Measurements from ENCODE around the gene LAMA3. TPM values are rescaled to one million over a fixed set of nuclear protein-coding genes. Genes with fewer than 3 reads are reported as not detected.

The LAMA3 gene
- total and polyA plus RNA-seq, 8 donors: 4.3 to 182 (median 26.6) TPM

DNA sequence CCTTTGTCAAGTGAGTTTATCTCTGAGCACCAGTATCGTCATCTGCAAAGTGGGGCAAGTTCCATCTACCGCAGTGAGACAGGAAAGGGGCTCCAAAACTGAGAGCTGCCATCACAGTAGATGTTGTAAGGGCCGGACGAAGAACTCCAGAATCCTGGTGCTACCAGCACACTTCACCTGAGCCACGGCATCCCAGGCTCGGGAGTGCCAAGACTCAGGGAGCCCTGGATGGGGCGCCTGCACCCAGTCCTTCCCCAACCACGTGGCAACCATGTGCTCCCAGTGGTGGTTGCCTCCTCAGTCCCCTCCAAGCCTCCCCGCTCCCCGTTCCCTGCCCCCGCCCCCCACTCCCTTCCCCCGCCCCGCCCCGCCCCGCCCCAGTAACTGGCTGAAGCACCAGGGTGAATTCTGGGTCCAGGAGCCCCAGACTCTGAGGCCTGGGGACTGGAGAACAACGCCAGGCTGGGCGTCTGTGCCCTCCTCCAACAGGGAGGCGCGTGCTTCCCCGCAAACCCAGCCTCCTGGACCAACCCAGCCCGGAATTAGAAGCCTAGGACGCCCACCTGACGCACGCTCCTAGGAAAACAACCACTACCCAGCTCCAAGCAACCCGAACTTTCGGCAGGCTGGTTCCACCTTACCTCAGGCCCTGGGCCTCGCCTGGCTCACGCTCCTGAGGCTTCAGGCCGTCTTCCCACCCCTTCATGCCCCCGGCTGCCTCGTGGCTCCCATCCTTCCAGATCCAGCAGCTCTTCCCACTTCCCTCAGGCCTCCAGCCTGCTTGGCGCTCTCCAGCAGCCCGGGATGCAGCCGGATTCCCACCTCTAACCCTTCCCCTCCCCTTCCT lies 67.6 kb downstream of the LAMA3 start:
- peaks cover 0 to 9% (median 7%) of the 10 kb centered on the region in 4 donors for H3K36me3 ChIP-seq
- intact Hi-C loops (cut with DNase I; ENCODE audit: low total_unique reads): no loop called here
- H3K9me3 ChIP-seq: no peaks in the 10 kb centered on the region
- DNase-seq: no peak
- H3K27ac ChIP-seq: no peak overlapping the region
- 88 to 91% (median 90%) methylated on average over 23 to 34 of the region's 34 CpGs for WGBS, 5 donors
- TF ChIP-seq, protein P1, sequence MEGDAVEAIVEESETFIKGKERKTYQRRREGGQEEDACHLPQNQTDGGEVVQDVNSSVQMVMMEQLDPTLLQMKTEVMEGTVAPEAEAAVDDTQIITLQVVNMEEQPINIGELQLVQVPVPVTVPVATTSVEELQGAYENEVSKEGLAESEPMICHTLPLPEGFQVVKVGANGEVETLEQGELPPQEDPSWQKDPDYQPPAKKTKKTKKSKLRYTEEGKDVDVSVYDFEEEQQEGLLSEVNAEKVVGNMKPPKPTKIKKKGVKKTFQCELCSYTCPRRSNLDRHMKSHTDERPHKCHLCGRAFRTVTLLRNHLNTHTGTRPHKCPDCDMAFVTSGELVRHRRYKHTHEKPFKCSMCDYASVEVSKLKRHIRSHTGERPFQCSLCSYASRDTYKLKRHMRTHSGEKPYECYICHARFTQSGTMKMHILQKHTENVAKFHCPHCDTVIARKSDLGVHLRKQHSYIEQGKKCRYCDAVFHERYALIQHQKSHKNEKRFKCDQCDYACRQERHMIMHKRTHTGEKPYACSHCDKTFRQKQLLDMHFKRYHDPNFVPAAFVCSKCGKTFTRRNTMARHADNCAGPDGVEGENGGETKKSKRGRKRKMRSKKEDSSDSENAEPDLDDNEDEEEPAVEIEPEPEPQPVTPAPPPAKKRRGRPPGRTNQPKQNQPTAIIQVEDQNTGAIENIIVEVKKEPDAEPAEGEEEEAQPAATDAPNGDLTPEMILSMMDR (IDR thresholded peaks at IDR 0.05): no peak
- TF ChIP-seq EP300 (IDR thresholded peaks at IDR 0.05) (no peak), POLR2AphosphoS5 (IDR thresholded peaks at IDR 0.05) (no peak), POLR2A (IDR thresholded peaks at IDR 0.05) (no peak)
- peaks cover 0 to 6% (median 0%) of the 10 kb centered on the region in 4 donors for H3K4me1 ChIP-seq
- no peaks in the 10 kb centered on the region for H3K27me3 ChIP-seq
- H3K4me3 ChIP-seq: no peak overlapping the region

DNA sequence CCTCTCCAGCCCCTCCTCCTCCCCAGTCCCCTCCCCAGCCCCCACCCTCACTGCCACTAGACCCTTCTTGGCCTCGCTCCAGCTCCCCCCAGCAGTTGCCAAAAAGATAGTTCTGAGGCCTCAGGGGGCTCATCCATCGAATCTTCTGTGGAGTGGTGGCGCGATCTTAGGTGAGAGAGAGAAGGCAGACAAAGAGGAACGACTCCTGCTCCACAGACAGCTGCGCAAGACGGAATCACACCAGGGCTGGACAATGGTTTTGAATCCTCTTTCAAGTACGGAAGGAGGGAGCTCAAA lies 68.1 kb downstream of the LAMA3 start:
- intact Hi-C loops (cut with DNase I; ENCODE audit: low total_unique reads): no loop called here
- TF ChIP-seq POLR2A (IDR thresholded peaks at IDR 0.05) (no peak), POLR2AphosphoS5 (IDR thresholded peaks at IDR 0.05) (no peak), EP300 (IDR thresholded peaks at IDR 0.05) (no peak)
- TF ChIP-seq, protein P1 (IDR thresholded peaks at IDR 0.05): no peak
- H3K27me3 ChIP-seq: no peaks in the 10 kb centered on the region
- H3K4me1 ChIP-seq: peaks cover 0 to 6% (median 0%) of the 10 kb centered on the region in 4 donors
- no peaks in the 10 kb centered on the region for H3K9me3 ChIP-seq
- H3K36me3 ChIP-seq: peaks cover 0 to 9% (median 6%) of the 10 kb centered on the region in 4 donors
- DNase-seq: peak in 1 of 2 donors; percentile 32
- no peak overlapping the region for H3K4me3 ChIP-seq
- H3K27ac ChIP-seq: no peak overlapping the region
- 71 to 87% (median 83%) methylated on average over 8 of the region's 8 CpGs for WGBS, 5 donors

DNA sequence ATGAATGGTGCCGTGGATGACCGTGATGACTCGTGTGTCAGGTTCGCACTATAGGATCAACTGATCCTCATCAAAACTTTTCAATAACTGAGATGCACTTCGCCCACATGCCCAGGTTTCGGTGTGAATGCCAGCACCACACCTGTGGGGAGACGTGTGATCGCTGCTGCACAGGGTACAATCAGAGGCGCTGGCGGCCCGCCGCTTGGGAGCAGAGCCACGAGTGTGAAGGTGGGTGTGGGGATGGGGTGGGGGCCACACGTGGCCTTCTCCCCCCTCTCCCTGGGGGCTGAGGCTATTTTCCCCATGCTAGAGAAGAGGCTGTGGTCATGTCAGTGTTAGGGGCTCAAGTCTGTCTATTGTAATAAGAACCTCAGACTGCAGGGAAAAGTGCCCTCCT lies 69.0 kb downstream of the LAMA3 start:
- TF ChIP-seq, protein P1 (IDR thresholded peaks at IDR 0.05): no peak
- no peak for TF ChIP-seq EP300 (IDR thresholded peaks at IDR 0.05)
- no peak for TF ChIP-seq POLR2AphosphoS5 (IDR thresholded peaks at IDR 0.05)
- no peak for TF ChIP-seq POLR2A (IDR thresholded peaks at IDR 0.05)
- Histone ChIP-seq H3K4me3 (no peak overlapping the region), H3K27ac (no peak overlapping the region), H3K4me1 (no peaks in the 10 kb centered on the region), H3K27me3 (no peaks in the 10 kb centered on the region), H3K9me3 (no peaks in the 10 kb centered on the region), H3K36me3 (peaks cover 0 to 11% (median 6%) of the 10 kb centered on the region in 4 donors)
- intact Hi-C loops (cut with DNase I; ENCODE audit: low total_unique reads): no loop called here
- no peak for DNase-seq
- 87 to 92% (median 89%) methylated on average over 12 to 14 of the region's 14 CpGs for WGBS, 5 donors

DNA sequence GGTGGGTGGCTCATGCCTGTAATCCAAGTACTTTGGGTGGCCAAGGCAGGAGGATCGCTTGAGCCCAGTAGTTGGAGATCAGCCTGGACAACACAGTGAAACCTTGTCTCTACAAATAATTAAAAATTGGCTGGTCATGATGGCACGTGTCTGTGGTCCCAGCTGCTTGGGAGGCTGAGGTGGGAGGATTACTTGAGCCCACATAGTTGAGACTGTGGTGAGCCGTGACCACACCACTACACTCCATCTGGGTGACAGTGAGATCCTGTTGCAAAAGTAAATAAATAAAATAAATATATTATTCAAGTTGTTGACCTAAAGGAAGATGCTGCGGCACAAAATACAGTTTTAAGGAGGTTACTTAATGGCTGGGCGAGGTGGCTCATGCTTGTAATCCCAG lies 72.7 kb downstream of the LAMA3 start:
- Histone ChIP-seq H3K9me3 (no peaks in the 10 kb centered on the region), H3K27me3 (no peaks in the 10 kb centered on the region), H3K4me1 (no peaks in the 10 kb centered on the region), H3K27ac (no peak overlapping the region), H3K36me3 (peaks cover 0 to 3% (median 0%) of the 10 kb centered on the region in 4 donors), H3K4me3 (no peak overlapping the region)
- 89 to 96% (median 93%) methylated on average over 5 of the region's 5 CpGs for WGBS, 5 donors
- TF ChIP-seq POLR2A (IDR thresholded peaks at IDR 0.05) (no peak), POLR2AphosphoS5 (IDR thresholded peaks at IDR 0.05) (no peak), EP300 (IDR thresholded peaks at IDR 0.05) (no peak)
- TF ChIP-seq, protein P1 (IDR thresholded peaks at IDR 0.05): no peak
- no peak for DNase-seq
- intact Hi-C loops (cut with DNase I; ENCODE audit: low total_unique reads): no loop called here
